ENCODE data around the gene ATP13A2.

Gene ATP13A2

DNA sequence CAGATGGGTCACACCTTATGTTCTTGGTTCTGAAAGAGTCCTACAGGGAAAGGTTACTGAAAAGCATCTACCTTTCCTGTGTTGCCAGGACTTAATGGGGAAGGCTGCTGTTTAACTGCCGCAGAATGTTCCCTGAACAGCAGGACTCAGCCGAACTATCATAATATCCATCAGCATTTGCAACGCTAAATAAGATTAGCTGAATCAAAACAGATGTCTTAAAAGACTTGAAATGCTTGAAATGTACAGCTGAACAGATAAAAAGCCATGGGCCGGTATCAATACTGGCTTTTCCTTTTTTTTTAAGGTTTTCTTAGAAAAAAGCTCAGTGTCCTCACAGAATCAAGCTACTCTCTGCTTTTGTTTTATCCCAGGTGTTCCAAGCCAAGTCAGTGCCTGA, 19.7 kb upstream of the ATP13A2 start:
- no peak for DNase-seq

DNA sequence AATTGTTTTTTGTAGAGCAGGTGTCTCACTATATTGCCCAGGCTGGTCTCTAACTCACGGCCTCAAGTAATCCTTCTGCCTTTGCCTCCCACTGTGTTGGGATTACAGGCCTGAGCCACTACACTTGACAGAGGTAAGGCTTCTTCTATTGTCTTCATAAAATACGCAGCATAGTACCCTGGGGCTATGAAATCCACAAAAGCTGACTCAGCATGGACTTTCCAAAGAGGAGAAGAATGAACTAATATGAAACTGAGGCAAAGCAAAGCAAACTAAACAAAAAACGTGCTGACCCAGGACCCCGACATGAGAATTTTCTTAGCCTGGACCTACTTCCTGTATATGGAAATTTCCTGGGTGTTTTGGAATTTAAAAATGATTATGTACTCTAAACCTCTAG, 18.5 kb upstream of the ATP13A2 start:
- DNase-seq = no peak

GRCh38 chr1:17028662-17029188, 17.0 kb upstream of the ATP13A2 start:
- DNase-seq = no peak

DNA sequence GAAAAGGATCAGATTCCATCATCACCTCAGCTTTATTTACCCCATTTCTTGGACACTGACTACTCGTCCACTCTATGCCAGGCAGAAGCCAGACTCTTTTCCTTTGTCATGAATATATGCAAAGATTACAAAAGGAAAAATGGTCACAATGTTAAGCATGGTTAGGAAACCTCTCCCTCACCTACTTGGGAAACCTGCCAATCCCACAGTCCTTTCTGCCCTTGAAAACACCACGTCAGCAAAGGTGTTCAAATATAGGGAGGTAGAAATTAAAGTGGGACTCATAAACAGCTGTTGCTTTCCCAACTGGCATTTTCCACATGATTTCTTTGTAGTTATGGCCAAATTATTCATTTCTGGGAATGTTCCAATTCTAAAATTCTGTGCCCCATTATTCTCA, 16.2 kb upstream of the ATP13A2 start:
- no peak for DNase-seq

GRCh38 chr1:17027403-17027802, 15.7 kb upstream of the ATP13A2 start:
- no peak for DNase-seq

GRCh38 chr1:17024721-17025120, 13.0 kb upstream of the ATP13A2 start:
- DNase-seq = no peak

DNA sequence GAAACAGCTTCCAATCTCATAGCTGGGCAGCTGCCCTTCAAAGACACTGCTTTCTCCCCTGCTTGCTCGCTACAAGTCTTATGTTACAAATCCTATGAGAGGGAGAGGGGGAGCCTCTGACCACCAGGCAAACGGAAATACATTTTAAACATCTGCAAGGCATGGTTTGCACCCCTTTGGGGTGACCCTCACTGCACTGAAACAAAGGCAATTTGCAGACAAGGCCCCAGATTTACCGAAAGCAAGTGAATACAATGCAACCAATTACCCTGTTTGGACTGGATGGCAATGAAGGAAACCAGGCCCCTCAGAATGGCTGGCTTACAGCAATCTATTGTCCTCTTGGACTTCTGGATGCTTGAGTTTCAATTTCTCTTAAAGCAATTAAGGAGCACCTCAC, 11.8 kb upstream of the ATP13A2 start:
- DNase-seq = no peak

- DNase-seq = no peak
Measured at GRCh38 chr1:17023102-17023501, 11.4 kb upstream of the ATP13A2 start.

DNA sequence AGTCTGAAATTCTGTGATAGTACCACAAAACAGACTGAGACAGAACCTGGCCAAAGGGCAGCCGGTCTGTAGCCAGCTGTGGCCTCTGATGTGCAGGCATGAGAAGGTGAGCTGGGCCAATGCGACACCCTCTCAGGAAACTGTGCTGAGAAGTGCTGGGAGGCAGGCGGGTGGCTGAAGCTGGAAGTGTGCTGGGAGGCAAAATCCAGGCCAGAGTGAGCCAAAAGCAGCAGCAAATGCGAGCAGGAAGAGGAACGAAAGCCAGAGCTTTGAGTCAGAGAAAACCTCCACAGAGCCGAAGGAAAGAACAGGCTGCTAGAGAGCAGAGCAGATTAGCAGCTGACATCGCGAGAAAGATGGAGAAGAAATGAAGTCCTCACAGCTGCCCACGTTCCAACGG, 10.2 kb upstream of the ATP13A2 start:
- no peak for DNase-seq

GRCh38 chr1:17020502-17020901, 8.8 kb upstream of the ATP13A2 start:
- DNase-seq = no peak

GRCh38 chr1:17018849-17019248, 7.1 kb upstream of the ATP13A2 start:
- no peak for DNase-seq

DNA sequence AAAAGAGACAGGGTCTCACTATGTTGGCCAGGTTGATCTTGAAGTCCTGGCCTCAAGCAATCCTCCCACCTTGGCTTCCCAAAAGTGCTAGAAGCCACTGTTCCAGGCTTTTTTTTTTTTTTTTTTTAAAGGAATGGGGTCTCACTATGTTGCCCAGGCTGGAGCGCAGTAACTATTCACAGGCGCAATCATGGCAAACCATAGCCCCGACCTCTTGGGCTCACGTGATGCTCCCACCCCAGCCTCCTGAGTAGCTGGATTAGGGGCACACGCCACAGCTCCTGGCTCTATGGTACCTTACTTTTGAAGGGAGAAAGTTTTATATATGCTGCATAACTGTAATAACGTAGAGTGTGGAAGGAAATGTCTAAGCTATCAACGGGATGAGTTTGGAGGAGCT, 5.7 kb upstream of the ATP13A2 start:
- DNase-seq = no peak

GRCh38 chr1:17016317-17016661, 4.6 kb upstream of the ATP13A2 start:
- DNase-seq = no peak

GRCh38 chr1:17014671-17015567, 3.2 kb upstream of the ATP13A2 start:
- DNase-seq = no peak

GRCh38 chr1:17013491-17014320, 2.0 kb upstream of the ATP13A2 start:
- no peak for DNase-seq

DNA sequence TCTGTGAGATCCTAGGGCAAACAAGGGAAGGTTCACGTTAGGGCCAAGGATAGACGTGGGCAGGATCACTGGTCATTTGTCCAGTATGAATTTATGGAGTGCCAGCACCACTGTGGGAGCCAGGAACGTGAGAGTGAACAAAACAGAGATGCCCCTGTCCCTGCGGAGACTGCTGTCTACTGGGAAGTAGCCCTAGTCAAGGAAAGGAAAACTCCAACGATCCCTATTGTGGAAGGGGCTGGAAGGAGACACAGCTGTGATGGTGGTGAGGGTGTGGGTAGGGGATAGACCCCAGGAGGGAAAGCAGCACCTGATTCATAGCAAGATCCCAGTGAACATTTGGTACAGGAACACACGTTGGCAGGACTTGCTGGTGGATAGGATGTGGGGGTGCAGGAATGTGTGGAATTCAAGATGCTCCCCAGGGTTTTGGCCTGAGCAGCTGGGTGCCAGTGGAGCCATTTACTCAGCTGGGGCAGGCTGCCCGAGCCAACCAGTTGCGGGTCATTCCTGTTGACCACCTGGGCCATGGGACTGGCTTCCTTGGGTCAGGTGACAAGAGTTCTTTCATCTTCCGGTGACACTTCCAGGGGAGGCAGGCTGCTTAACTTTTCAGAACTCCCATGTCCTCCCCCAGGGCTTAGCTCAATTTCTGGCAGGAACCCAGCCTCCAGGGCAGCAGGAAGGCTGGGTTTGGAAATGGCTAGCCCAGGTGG, 1.2 kb upstream of the ATP13A2 start:
- no peak for DNase-seq

- peak in 1 of 2 experiments; percentile 3 for DNase-seq
Measured at GRCh38 chr1:17011092-17011438, 663 bp downstream of the ATP13A2 start.

- DNase-seq = no peak
Measured at GRCh38 chr1:17009706-17010105, 2.0 kb downstream of the ATP13A2 start.

- DNase-seq = no peak
Measured at GRCh38 chr1:17008208-17008855, 3.4 kb downstream of the ATP13A2 start.

- DNase-seq = no peak
Measured at GRCh38 chr1:17007121-17007520, 4.6 kb downstream of the ATP13A2 start.

- no peak for DNase-seq
Measured at GRCh38 chr1:17005365-17005740, 6.4 kb downstream of the ATP13A2 start.

DNA sequence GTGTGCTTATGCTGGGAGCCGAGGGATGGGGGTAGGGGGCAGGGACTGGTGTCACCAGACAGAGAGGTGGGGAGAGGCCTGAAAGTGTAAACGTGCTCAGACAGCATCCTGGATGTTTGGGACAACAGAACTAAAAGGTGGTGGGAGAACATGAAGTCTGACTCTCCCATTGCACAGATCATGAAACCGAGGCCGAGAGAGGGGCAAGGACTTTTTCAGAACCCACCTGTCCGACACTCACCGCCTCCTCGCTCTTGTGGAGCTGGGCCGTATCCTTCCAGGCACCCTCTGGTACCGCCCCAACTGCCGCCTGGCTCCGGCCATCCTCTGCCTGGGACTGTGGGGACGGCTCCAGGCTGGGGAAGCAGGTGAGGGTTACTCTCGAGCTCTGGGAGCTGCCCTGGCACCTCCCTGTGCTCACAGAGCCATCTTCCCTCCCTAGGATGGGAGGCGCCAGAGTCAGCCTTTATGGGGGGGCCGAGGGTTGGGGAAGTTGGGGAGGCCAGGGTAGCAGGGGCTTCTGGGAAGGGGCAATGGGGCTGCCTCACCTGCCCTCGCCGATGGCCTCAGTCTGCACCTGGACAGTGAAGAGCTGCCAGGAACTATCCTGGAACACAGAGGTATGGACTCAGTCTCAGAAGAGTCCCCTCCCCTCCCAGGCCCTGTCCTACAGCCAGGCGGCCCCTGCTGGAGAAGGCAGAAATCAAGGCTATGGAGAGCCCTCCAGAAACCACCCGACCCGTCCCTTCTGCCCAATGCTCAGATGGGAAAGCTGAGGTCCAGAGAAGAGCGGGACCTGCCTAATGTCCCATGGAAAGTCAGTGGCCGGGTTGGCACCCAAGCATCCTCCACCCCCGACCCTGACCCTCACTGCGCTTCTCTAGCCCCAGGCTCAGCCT, 7.0 kb downstream of the ATP13A2 start:
- DNase-seq = no peak

Data from NCI-H526 (cell line).